ENCODE data around the gene GREM2. TPM values are rescaled to one million over a fixed set of nuclear protein-coding genes. Genes with fewer than 3 reads are reported as not detected.

Gene GREM2
- total RNA-seq, 1 experiment from 2014 or later: 0.03 TPM

- DNase-seq (ENCODE audit: low read depth in 1 of 2, low spot score in 2 of 2): no peak
- Histone ChIP-seq H3K4me3 (no peak overlapping the region), H3K36me3 (no peaks in the 10 kb centered on the region), H3K27ac (no peak overlapping the region), H3K27me3 (replicated peaks) (peaks cover 22% of the 10 kb centered on the region), H3K4me1 (replicated peaks) (no peaks in the 10 kb centered on the region), H3K9me3 (replicated peaks) (no peaks in the 10 kb centered on the region)
Observed at GRCh38 chr1:240598216-240599001, 13.5 kb downstream of the GREM2 start.

GRCh38 chr1:240597153-240597745 is 14.7 kb downstream of the GREM2 start:
- no peak for DNase-seq (ENCODE audit: low read depth in 1 of 2, low spot score in 2 of 2)
- H3K9me3 ChIP-seq (replicated peaks): no peaks in the 10 kb centered on the region
- H3K27me3 ChIP-seq (replicated peaks): peaks cover 22% of the 10 kb centered on the region
- no peaks in the 10 kb centered on the region for H3K4me1 ChIP-seq (replicated peaks)
- no peaks in the 10 kb centered on the region for H3K36me3 ChIP-seq
- H3K4me3 ChIP-seq: no peak overlapping the region
- H3K27ac ChIP-seq: no peak overlapping the region

- DNase-seq (ENCODE audit: low read depth in 1 of 2, low spot score in 2 of 2): no peak
- no peaks in the 10 kb centered on the region for H3K36me3 ChIP-seq
- no peaks in the 10 kb centered on the region for H3K9me3 ChIP-seq (replicated peaks)
- H3K27me3 ChIP-seq (replicated peaks): peaks cover 22% of the 10 kb centered on the region
- no peaks in the 10 kb centered on the region for H3K4me1 ChIP-seq (replicated peaks)
- no peak overlapping the region for H3K27ac ChIP-seq
- no peak overlapping the region for H3K4me3 ChIP-seq
Observed at GRCh38 chr1:240595476-240595875, 16.5 kb downstream of the GREM2 start.

- Histone ChIP-seq H3K4me3 (no peak overlapping the region), H3K4me1 (replicated peaks) (no peaks in the 10 kb centered on the region), H3K27ac (no peak overlapping the region), H3K27me3 (replicated peaks) (0 out of 2 replicates have a peak, but pooled peaks cover 8% of the 10 kb centered on the region), H3K9me3 (replicated peaks) (no peaks in the 10 kb centered on the region), H3K36me3 (no peaks in the 10 kb centered on the region)
- no peak for DNase-seq (ENCODE audit: low read depth in 1 of 2, low spot score in 2 of 2)
Observed at GRCh38 chr1:240591564-240591963, 20.4 kb downstream of the GREM2 start.

- no peak overlapping the region for H3K27ac ChIP-seq
- DNase-seq (ENCODE audit: low read depth in 1 of 2, low spot score in 2 of 2): no peak
- H3K27me3 ChIP-seq (replicated peaks): peaks cover 8% of the 10 kb centered on the region; the same call in 1 of the 2 replicates
- H3K4me3 ChIP-seq: no peak overlapping the region
- no peaks in the 10 kb centered on the region for H3K4me1 ChIP-seq (replicated peaks)
- no peaks in the 10 kb centered on the region for H3K9me3 ChIP-seq (replicated peaks)
- H3K36me3 ChIP-seq: no peaks in the 10 kb centered on the region
Observed at GRCh38 chr1:240591078-240591477, 20.9 kb downstream of the GREM2 start.

GRCh38 chr1:240589585-240590110 is 22.3 kb downstream of the GREM2 start:
- no peak for DNase-seq (ENCODE audit: low read depth in 1 of 2, low spot score in 2 of 2)
- no peak overlapping the region for H3K27ac ChIP-seq
- H3K4me3 ChIP-seq: no peak overlapping the region
- no peaks in the 10 kb centered on the region for H3K4me1 ChIP-seq (replicated peaks)
- no peaks in the 10 kb centered on the region for H3K36me3 ChIP-seq
- H3K9me3 ChIP-seq (replicated peaks): no peaks in the 10 kb centered on the region
- H3K27me3 ChIP-seq (replicated peaks): peaks cover 4% of the 10 kb centered on the region; the same call in 1 of the 2 replicates

GRCh38 chr1:240586006-240586405 is 25.9 kb downstream of the GREM2 start:
- Histone ChIP-seq H3K4me3 (no peak overlapping the region), H3K27me3 (replicated peaks) (peaks cover 4% of the 10 kb centered on the region; the same call in 1 of the 2 replicates), H3K36me3 (no peaks in the 10 kb centered on the region), H3K4me1 (replicated peaks) (no peaks in the 10 kb centered on the region), H3K9me3 (replicated peaks) (no peaks in the 10 kb centered on the region), H3K27ac (no peak overlapping the region)
- DNase-seq (ENCODE audit: low read depth in 1 of 2, low spot score in 2 of 2): no peak

GRCh38 chr1:240582953-240583352 is 29.0 kb downstream of the GREM2 start:
- no peaks in the 10 kb centered on the region for H3K9me3 ChIP-seq (replicated peaks)
- H3K36me3 ChIP-seq: no peaks in the 10 kb centered on the region
- DNase-seq (ENCODE audit: low read depth in 1 of 2, low spot score in 2 of 2): no peak
- H3K4me1 ChIP-seq (replicated peaks): no peaks in the 10 kb centered on the region
- no peak overlapping the region for H3K4me3 ChIP-seq
- no peak overlapping the region for H3K27ac ChIP-seq
- peaks cover 7% of the 10 kb centered on the region; the same call in 1 of the 2 replicates for H3K27me3 ChIP-seq (replicated peaks)

GRCh38 chr1:240579511-240579910 is 32.4 kb downstream of the GREM2 start:
- Histone ChIP-seq H3K4me3 (no peak overlapping the region), H3K36me3 (no peaks in the 10 kb centered on the region), H3K27ac (no peak overlapping the region), H3K9me3 (replicated peaks) (no peaks in the 10 kb centered on the region), H3K4me1 (replicated peaks) (no peaks in the 10 kb centered on the region), H3K27me3 (replicated peaks) (0 out of 2 replicates have a peak, but pooled peaks cover 5% of the 10 kb centered on the region)
- DNase-seq (ENCODE audit: low read depth in 1 of 2, low spot score in 2 of 2): no peak

- Histone ChIP-seq H3K27ac (no peak overlapping the region), H3K36me3 (no peaks in the 10 kb centered on the region), H3K9me3 (replicated peaks) (no peaks in the 10 kb centered on the region), H3K4me3 (no peak overlapping the region), H3K4me1 (replicated peaks) (no peaks in the 10 kb centered on the region), H3K27me3 (replicated peaks) (peaks cover 5% of the 10 kb centered on the region; the same call in 1 of the 2 replicates)
- no peak for DNase-seq (ENCODE audit: low read depth in 1 of 2, low spot score in 2 of 2)
Observed at GRCh38 chr1:240577095-240577494, 34.9 kb downstream of the GREM2 start.

GRCh38 chr1:240575981-240576662 is 35.8 kb downstream of the GREM2 start:
- Histone ChIP-seq H3K27me3 (replicated peaks) (peaks cover 5% of the 10 kb centered on the region; the same call in 1 of the 2 replicates), H3K4me3 (peak overlapping the region; percentile 23), H3K36me3 (no peaks in the 10 kb centered on the region), H3K4me1 (replicated peaks) (no peaks in the 10 kb centered on the region), H3K9me3 (replicated peaks) (no peaks in the 10 kb centered on the region), H3K27ac (no peak overlapping the region)
- DNase-seq (ENCODE audit: low read depth in 1 of 2, low spot score in 2 of 2): peak in 1 of 2 experiments; percentile 12

GRCh38 chr1:240572328-240572727 is 39.6 kb downstream of the GREM2 start:
- no peak for DNase-seq (ENCODE audit: low read depth in 1 of 2, low spot score in 2 of 2)
- Histone ChIP-seq H3K4me1 (replicated peaks) (no peaks in the 10 kb centered on the region), H3K36me3 (no peaks in the 10 kb centered on the region), H3K9me3 (replicated peaks) (no peaks in the 10 kb centered on the region), H3K4me3 (no peak overlapping the region), H3K27ac (no peak overlapping the region), H3K27me3 (replicated peaks) (peaks cover 3% of the 10 kb centered on the region; the same call in 1 of the 2 replicates)

- Histone ChIP-seq H3K36me3 (no peaks in the 10 kb centered on the region), H3K27ac (no peak overlapping the region), H3K4me3 (no peak overlapping the region)
Observed at GRCh38 chr1:240571782-240572181, 40.2 kb downstream of the GREM2 start.

GRCh38 chr1:240567066-240567465 is 44.9 kb downstream of the GREM2 start:
- no peak for DNase-seq (ENCODE audit: low read depth in 1 of 2, low spot score in 2 of 2)
- H3K4me1 ChIP-seq (replicated peaks): no peaks in the 10 kb centered on the region

More at GRCh38 chr1:240571782-240572181, 40.2 kb downstream of the GREM2 start:
- no peaks in the 10 kb centered on the region for H3K4me1 ChIP-seq (replicated peaks)
- peaks cover 6% of the 10 kb centered on the region for H3K27me3 ChIP-seq (replicated peaks)
- no peaks in the 10 kb centered on the region for H3K9me3 ChIP-seq (replicated peaks)
- DNase-seq (ENCODE audit: low read depth in 1 of 2, low spot score in 2 of 2): no peak

More at GRCh38 chr1:240567066-240567465, 44.9 kb downstream of the GREM2 start:
- no peak overlapping the region for H3K27ac ChIP-seq
- H3K9me3 ChIP-seq (replicated peaks): no peaks in the 10 kb centered on the region
- peaks cover 9% of the 10 kb centered on the region for H3K27me3 ChIP-seq (replicated peaks)
- H3K4me3 ChIP-seq: no peak overlapping the region
- H3K36me3 ChIP-seq: no peaks in the 10 kb centered on the region
